HG02798 (cell line): Measurements from ENCODE around the gene SH2D6.
"Not testable (repeated sequence)": the region's sequence is repeated elsewhere in the genome, so short reads cannot be mapped to it uniquely, and the experiment has no call there.

Source experiments
- ATAC-seq: cut with Tn5 transposase; IDR thresholded peaks from one replicate; pipeline ENCODE4 v1.9.1; 2021; ENCODE audit warnings: mild to moderate bottlenecking; ENCODE audit not compliant: unreplicated experiment, poor library complexity

The SH2D6 gene

DNA sequence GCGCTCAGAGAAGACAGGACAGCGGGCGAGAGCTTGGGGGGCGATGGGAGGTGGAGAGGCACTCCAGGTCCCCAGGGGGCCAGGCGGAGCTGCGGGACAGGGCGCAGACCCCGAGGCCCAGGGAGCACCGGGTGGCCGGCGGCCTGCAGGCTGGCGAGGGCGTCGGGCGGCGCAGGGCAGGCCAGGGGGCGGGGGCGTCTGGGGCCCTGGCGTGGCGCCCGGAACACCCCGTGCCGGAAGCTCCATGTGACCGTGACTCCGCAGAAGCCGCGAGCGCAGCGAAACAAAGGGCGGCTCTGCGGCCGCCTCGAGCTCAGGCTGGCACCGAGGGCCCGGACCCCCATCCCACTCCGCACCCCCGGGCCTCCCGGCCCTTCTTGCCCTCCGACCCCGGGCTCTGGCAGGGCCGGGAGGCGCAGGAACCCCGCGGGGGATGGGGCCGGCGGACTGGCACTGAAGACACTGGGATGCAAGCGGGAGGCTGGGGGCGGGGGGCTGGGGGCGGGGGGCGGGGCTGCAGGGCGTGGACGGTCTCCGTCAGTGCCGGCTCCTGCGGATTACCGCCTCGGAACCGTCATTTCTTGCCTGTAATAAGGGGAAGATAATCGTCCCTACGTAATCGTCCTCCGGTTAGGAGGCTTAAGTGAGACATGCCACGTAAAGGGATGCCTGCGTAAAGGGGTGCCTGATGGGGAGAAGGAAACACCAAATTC lies 19.1 kb downstream of the SH2D6 start:
- peak; percentile 90 for ATAC-seq

DNA sequence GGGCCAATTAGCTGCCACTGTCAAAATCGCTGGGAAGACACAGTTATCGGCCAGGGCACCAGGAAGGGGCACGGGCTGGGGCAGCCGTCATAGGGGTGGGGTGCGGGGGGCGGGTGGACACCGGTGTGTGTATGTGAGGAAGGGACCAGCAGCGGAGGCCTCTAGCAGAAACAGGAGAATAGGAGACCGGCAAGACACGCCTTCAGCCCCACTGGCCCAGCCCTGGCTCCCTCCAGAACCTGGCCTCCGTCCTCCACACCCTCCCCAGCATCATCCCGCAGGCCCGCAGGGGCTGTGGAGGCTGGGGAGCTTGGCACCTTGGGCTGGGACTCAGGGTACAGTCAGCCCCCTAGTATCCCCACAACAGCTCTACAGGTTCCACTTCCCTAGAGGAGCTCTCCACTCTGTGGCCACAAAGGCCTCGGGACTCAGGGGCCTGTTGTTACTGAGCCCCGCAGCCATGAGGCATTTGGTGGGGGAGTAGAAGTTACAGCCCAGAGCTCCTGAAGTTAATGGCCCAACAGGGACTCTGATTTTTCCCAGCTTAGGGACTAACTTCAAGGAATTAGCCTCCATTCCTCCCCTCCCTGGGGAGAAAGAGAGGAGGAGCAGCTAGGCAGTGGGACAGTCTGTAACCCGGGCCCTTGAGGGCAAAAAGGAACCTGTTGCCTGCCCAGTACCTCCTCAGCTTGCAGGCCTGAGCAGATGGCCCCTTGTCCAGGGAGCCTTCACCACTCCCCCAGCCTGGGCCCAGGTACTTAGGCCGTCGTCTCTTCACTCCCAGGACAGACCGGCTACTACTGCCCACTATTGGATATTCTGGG lies 19.9 kb downstream of the SH2D6 start:
- peak; percentile 5 for ATAC-seq

DNA sequence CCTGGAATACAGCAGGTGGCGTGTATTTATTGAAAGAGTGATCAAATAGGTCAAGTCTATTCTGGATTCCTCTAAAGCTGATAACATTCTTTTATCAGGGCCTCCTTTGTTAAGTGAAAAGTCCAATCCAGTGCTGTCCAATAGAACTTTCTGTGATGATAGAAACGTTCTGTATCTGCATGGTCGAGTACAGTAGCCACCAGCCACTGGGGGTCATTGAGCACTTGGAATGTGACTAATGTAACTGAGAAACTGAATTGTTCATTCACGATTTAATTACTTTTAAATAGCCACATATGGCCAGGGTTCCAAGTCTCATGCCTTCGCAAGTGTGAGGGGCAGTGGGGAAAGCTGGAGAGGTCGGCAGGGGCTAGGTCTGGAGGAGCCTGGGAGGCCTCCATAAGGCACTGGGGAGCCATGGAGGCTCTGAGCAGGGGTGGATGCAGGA lies 20.5 kb downstream of the SH2D6 start:
- ATAC-seq, result no peak

DNA sequence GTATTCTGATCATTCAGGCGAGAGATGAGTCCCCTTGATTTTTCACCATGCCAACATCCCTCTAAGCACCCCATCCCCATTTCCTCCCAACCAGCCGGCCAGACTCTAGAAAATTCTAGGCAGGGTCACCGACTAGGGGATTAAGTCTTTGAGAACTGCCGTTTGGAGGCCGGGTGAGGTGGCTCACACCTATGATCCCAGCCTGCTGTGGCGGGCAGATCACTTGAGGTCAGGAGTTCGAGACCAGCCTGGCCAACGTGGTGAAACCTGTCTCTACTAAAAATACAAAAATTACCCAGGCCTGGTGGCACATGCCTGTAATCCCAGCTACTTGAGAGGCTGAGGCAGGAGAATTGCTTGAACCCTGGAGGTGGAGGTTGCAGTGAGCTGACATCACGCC lies 21.1 kb downstream of the SH2D6 start:
- not testable (repeated sequence) for ATAC-seq

DNA sequence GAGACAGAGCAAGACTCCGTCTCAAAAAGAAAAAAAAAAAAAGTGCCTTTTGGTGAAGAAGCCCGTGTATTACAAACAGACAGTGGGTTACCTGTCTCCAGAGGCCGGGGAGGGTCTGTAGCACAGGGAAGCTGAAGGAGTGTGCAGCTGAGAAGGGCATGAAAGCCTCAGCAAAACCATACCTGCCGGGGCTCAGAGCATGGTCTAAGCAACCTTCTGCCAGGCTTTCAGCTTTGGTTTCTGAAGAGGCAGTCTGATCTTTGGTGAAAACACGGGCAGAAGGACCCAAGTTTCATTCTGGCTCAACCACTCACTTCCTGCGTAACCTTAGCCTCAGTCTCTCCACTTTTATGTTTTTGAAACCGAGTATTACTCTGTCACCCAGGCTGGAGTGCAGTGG lies 21.5 kb downstream of the SH2D6 start:
- no peak for ATAC-seq

DNA sequence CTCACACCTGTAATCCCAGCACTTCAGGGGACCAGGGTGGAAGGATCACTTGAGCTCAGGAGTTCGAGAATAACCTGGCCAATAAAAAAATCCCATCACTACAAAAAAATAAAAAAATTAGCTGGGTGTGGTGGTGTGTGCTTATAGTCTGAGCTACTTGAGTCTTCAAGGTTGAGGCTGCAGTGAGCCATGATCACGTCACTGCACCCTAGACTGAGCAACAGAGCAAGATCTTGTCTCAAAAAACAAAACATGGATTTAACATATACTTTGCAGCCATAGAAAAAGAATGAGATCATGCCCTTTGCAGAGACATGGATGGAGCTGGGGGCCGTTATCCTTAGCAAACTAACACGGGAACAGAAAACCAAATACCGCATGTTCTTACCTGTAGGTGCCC lies 22.2 kb downstream of the SH2D6 start:
- ATAC-seq, result no peak

DNA sequence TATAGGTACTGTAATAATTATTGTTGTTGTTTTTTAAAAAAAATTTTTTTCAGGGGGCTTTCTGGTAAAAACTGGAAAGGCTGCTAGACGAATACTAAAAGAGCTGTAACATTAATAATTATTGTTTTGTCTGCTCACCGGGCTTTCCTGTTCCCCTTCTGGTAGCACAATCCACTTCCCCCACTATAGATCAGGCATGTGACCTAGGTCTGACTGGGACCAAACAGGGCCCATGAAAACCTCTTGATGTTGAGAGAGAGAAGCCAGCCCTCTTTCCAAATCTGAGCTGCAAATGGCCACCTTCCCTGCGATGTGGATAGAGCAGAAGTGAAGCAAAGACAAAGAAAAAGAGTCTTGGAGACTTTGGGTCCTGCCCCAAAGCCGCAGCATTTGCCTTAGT lies 23.4 kb downstream of the SH2D6 start:
- no peak for ATAC-seq

DNA sequence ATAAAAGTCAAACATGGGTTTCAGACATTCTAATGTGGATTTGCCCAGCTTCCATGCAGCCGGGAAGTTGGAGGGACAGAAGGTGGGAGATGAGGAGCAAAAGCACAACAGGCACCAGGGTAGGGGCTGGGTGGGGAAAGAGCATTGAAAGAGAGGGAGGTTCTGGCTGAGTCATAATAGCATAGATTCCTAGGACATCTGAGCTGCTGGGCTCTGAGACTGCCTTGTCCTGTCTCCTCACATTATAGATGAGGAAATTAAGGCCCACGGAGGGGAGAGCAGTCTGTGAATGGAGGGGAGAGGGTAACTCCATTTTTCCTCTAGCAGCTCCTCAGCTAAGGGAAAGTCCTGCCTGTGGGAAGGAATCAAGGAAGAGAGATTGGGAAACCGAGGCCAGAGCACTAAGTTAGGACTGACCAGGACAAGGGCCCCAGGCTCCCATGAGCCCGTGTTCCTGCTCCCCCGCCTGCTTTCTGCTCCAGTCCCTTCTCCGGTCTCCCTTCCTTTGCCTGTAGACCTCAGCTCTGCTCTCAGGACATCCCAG lies 26.2 kb downstream of the SH2D6 start:
- no peak for ATAC-seq

DNA sequence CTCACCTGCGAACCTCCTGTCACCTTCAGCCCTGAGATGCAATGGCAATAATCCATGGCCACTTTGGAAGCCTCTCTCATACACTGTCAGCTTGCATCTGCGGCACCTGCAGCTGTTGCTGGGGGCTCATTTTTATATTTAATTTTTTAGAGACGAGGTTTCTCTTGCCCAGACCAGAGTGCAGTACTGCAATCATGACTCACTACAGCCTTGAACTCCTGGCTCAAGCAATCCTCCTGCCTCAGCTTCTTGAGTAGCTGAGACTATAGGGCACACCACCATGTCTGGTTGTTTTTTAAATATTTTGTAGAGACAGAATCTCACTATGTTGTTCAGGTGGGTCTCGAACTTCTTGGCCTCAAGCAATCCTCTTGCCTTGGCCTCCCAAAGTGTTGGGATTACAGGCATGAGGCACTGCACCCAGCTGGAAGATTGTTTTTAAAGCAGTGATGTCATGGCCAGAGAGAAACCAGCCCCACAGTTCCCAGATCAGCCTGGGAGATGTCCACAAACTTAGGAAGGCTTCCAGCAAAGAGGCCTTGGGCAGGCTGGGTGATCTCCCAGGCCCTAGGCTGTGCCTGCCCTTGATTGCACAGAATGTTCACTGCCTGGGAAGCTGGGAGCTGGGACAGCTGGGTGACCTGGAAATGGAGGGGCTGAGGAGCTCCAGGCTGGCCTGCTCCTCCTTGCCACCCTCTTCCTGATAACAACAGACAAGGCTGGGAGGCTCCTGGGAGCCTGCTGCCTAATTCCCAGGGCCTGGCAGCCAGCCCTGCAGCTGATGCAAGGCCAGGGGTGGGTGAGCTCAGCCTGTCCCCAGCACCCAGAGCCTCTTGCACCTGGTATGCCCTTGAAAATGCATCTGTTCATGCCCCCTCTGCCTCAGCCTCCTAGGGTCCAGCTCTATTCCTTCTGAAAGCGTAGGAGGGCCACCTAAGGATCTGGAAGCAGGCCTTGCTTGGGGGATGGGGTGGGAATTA lies 27.1 kb downstream of the SH2D6 start:
- ATAC-seq, result no peak

DNA sequence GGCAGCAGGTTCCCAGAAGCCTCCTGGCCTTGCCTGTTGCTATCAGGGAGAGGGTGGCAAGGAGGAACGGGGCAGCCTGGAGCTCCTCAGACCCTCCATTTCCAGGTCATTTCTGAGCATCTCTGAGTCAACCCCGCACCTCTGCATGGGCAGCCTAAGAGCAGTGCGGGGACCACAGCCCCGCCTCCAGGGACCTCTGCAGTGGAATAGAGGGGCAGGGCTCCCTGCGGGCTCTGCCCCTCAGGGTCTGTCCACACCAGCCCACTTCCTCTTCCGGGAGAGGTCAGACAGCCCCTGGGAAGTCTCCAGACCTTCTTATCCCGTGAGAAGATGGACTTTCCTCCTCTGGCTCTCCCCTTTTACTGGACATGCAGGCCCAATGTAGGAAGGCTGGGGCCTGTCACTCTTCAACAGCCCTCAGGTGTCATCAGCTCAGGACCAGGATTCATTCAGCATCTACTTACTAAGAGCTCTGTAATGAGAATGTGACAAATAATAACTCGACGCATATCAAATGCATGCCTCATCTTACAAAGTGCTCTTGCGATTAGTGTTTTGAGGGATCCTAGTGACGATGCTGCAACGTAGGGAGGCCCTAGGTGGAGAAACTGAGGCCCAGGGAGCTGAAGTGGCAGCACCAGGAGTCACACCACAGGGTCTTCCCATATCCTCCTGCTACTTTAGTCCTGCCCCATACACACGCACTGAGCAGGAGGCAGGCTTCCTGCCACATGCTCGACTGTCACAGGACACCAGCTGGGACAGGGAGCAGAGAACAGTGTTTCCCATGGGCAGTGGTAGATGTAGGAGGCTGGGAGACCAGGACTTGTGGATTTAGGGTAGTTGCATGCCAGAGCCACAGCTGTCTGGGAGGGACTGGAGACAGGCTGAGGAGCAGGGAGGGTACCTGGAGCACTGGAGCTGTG lies 28.0 kb downstream of the SH2D6 start:
- no peak for ATAC-seq

DNA sequence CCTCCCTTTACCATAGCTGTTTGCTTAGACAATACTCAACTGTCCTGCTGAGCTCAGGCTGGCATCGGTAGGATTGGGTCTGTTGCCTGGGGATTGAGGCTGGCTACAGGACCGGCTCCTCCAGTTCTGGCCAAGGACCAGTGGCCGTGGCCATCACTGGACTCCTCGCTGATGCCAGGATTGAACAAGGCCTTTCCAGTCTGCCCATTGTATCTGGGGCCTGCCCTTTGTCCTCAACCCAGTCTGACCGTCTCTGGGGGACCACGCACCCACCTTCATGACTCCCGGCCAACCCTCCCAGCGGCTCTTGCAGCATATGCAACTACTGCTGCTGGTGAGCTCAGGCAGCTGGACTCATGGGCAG lies 28.7 kb downstream of the SH2D6 start:
- ATAC-seq, result no peak

DNA sequence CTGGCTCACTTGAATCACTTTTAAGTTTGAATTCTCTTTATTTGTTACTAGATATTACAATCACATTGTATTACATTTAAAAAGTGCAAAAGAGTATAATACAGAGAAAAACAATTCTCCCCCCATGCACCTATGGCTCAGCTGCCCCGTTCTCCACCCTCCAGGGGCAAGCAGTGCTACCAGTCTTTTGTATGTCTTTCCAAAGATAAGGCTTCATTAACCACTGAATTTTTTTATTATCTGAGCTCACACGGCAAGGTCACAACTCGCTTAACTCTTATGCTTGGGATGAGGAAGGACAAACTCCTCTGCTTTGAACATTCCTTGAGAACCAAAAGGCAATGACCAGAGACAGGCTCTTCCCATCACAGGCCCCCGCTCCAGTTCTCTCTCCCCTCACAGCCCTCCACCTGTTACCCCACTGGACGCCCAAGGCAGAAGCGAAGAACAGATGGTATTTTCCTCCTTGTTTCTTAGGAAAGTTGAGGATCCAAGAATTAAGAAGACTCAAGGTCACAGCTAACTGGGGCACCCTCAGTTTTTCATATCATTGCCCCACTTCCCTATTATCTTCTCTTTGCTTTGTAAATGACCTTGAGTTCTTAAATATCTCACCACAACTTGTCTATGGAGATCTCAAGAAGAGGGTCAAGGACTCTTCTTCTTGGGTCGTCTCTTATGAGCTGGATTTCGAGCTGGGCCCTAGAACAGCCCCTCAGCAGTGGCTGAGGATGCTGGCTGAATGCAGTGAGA lies 30.1 kb downstream of the SH2D6 start:
- ATAC-seq, result no peak

DNA sequence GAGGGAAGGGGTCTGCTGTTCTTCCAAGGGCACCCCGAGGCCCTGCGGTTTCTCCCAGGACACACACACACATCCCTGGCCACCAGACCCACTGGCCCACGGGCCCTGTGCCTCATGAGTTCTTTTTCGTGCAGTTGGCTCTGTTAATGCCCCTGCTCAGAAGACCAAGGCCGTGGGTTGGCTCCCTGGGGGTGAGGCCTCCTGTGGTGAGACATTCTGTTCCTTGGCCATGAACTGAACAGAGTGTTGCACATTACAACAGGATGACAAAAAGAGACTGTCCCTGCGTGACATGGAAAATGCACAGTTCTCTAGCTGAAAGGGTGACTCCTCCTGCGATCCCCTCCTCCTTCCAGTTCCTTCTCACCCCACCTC lies 30.7 kb downstream of the SH2D6 start:
- no peak for ATAC-seq

DNA sequence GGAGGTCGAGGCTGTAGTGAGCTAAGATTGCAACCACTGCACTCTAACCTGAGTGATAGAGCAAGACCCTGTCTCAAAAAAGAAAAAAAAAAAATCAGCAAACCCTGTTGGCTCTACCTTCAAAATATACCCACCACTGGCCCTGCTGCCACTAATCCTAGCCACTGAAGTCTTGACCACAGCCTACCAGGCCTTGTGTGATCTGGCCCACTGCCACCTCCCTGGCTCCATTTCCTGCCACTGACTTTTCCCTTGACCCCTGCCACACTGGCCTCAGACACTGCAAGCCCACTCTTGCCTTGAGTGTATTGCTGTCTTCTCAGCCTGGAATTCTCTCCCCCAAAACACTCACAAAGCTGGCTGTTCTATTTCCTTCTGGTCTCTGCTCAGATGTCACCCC lies 33.7 kb downstream of the SH2D6 start:
- no peak for ATAC-seq

DNA sequence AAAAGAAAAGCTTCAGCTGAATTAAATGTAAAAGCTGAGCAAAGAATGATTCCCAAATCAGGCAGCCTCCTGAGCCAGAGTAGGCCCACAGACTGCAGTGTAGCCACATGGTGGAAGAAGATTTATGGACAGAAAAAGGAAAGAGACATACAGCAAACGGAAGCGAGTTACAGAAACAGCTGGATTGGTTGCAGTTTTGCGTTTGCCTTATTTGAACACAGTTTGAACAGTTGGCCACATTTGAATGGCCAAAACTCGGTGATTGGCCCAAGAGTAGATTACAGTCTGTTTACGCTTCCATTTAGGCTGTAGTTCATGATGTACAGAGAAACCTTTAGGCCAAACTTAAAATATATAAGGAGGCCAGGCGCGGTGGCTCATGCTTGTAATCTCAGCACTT lies 35.1 kb downstream of the SH2D6 start:
- no peak for ATAC-seq

DNA sequence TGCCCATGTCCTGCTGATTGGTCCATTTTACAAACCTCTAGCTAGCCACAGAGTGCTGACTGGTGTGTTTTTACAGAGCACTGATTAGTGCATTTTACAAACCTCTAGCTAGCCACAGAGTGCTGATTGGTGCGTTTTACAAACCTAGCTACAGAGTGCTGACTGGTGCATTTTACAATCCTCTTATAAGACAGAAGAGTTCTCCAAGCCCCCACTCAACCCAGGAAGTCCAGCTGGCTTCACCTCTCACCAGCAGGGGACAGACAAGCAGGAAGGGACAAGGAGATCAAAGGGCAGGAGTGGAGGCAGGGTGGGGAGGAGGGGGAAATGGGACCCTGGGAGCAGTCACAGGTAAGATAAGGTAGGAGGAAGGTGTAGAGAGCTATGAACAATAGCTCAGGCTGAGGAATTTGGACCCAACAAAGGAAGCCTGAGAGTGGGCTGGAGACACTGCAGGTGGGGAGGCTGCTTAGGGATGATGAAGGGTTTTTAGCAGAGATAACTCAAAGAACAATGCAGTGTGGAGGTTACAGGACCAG lies 37.1 kb downstream of the SH2D6 start:
- ATAC-seq, result no peak

DNA sequence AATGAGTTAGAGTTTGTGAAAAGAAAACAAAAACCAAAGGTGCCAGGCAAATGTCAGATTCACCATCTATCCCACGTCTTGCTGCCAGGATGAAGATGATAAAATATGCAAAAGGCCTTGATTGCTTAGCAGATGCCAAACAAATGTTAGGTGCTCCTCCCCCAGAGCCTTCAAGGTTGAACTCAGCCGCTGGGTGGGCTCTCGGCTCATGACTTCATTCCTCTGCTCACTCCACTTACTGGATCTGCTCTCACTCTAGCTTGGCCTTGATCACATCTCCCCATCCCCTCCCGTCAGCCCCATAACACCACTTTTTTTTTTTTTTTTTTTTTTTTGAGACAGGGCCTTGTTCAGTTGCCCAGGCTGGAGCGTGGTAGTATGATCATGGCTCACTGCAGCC lies 38.5 kb downstream of the SH2D6 start:
- ATAC-seq, result no peak

DNA sequence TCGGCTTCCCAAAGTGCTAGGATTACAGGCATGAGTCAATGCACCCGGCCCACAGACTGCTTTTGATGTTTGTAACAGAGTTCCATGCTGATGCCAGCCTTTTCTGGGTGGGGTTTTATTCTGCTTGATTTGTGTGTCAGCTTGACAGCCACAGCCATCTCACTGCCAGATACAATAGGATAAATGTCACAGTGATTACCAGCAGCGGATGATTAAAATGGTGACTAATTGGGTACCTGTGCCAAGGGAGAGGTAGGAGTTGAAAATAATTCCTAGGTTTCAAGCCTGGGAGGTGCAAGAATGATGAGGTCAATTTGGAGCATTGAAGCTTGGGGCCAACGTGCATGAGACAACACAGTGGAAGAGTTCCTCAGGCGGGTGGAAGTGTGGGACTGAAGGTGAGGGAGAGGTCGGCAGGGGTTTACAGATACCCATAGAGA lies 39.4 kb downstream of the SH2D6 start:
- ATAC-seq, result no peak
